Kidney tubule cell (primary cell): Measurements from ENCODE around the gene EPM2AIP1.
"Not testable (repeated sequence)": the region's sequence is repeated elsewhere in the genome, so short reads cannot be mapped to it uniquely, and the experiment has no call there.

Experiments used
- DNase-seq: peaks from one replicate; pipeline ENCODE4 v3.0.0-alpha.2; 2018; ENCODE audit warnings: low spot score

EPM2AIP1 gene

DNA sequence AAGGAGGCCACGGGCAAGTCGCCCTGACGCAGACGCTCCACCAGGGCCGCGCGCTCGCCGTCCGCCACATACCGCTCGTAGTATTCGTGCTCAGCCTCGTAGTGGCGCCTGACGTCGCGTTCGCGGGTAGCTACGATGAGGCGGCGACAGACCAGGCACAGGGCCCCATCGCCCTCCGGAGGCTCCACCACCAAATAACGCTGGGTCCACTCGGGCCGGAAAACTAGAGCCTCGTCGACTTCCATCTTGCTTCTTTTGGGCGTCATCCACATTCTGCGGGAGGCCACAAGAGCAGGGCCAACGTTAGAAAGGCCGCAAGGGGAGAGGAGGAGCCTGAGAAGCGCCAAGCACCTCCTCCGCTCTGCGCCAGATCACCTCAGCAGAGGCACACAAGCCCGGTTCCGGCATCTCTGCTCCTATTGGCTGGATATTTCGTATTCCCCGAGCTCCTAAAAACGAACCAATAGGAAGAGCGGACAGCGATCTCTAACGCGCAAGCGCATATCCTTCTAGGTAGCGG, at the start of gene EPM2AIP1:
Gene EPM2AIP1 (minus strand): TSS at position 326 of the 520 bp plus-strand sequence. CDS start 54 bp downstream, at position 272.
- no peak for DNase-seq

DNA sequence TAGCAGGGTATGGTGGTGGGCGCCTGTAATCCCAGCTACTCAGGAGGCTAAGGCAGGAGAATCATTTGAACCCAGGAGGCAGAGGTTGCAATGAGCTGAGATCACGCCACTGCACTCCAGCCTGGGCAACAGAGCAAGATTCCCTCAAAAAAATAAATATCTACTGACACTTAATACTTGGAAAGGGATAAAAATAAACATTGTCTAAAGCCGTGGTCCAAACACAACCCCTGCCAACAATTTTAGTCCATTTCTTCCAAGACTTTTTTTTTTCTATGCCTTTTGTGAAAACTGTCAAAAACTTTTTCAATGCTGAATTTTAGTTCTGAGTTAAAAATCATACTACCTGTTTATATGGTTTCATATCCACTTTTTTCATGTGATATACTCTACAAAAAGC, 49.8 kb upstream of the EPM2AIP1 start:
- DNase-seq = not testable (repeated sequence)

DNA sequence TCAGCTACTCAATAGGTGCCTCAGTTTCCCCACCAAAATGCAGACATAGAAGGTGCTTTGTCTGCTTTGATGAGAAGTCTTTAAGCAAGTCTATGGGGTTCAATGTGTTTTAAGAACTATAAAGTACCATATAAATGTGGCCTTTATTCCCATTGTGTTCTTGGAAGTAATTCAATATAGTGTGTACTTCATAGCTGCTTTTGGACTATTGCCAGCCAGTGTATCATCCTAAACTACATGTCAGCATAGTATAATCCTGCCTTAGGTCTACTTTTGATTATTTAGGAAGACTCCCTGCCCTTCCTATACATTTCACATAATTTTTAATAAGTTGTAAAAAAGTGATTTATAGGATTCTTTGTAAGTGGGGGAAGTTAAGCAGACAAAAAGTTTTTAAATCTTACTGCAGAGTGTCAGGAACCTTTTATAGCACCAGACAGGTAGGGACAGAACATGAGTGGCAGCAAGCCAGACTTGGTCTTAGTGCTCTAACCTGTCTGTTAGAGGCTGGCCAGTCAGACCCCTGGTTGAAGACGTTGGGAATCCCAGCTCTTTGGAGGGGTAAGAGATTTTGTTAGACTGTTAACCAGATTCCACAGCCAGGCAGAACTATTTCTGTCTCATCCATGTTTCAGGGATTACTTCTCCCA, 48.7 kb upstream of the EPM2AIP1 start:
- no peak for DNase-seq

DNA sequence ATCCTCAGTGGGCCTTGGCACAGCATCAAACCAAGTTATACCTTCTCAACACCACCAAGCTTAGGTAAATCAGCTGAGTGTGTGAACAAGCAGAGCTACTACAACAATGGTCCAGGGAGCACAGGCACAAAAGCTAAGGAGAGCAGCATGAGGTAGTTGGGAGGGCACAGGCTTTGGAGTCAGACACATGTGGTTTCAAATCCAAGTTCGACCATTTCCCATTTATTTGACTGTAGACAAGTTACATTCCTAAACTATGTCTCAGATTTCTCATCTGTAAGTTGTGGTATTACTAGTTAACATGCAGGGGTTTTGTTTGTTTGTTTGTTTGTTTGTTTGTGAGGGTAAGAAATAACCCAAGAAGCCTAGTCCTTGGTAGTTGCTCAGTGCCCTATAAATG, 47.3 kb upstream of the EPM2AIP1 start:
- no peak for DNase-seq

DNA sequence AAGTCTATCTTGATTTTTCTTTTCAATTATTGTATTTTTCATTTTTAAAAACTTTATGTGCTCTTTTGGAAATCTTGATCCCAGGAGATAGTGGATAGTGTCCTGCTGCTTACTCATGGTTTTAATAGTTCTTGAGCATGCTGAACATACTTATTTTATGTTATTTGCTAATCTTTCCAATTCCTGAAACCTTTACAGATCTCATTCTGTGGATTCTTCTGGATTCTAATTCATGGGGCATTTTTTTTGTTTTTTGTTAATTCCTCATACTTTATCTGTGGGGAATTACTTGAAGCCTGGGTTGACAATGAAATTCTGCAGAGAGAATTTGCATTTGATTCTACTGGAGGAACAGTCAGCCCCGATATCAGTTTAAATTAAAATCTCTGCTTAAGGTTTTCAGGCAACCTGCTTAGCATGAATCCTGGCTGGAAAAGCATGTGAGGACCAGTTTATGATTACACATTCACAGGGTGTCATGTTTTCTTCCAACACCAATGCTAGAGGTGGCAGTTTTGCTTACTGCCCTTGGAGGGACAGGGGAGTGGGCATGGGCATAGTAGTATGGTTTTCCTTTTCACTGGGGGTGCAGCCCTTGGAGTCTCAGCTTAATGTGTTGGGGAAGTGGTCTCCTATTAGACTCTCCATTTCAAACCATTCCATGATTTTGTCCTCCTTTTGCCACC, 46.4 kb upstream of the EPM2AIP1 start:
- no peak for DNase-seq

DNA sequence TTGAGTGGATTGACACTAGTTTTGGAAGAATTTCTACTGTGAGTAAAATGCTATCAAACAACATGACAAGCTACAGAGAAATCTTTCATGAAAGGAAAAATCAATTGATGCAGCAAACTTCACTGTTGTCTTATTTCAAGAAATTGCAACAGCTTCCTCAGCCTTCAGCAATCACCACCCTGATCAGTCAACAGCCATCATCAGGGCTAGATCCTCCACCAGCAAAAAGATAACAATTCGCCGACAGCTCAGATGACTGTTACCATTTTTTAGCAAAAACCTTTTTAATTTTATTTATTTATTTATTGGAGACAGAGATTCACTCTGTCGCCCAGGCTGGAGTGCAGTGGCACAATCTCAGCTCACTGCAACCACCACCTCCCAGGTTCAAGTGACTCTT, 44.4 kb upstream of the EPM2AIP1 start:
- DNase-seq = no peak

DNA sequence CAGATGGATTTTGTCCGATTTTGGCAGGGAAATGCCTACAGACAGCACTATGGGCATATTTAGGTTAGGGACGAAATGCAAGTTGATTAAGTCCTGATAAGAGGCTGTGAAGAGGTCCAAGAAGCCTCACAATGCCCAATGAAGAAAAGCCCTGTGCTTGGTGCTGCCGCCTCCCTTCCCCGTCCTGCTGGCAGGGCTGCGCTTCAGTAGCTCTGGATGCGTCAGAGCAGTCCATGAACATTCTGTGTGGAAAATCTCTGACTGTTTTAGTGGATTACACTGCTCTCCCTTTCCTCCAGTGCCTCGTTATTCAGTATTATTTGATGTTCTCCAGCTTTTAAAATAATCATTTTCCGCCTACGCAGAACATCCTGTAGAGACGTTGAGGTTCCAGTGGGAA, 40.0 kb upstream of the EPM2AIP1 start:
- DNase-seq = no peak

DNA sequence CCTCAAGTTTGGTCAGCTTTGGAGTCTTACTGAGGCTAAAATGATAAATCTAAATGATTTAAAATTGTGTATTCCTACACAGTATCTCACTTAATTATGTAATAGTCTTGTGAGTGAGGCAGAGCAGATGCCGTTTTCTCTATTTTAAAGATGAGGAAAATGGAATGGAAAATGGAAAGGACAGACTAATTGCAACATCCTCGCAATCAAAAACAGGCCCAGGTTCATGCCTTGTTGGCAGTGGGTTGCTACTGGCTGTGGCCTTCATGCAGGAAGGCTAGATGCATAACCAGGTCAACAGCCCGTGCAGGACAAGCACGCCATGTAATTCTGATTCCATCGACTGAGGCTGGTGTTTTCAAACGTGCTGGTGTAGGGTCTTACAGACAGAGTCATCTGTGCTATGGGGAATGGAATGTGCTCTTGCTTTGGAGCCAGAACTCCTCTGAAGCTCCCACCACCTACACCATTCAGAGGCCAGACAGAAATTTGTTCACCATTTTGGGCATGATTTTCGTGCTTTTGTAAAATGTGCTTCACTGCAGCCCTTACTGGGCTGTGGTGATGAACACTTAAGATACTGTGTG, 38.3 kb upstream of the EPM2AIP1 start:
- no peak for DNase-seq

DNA sequence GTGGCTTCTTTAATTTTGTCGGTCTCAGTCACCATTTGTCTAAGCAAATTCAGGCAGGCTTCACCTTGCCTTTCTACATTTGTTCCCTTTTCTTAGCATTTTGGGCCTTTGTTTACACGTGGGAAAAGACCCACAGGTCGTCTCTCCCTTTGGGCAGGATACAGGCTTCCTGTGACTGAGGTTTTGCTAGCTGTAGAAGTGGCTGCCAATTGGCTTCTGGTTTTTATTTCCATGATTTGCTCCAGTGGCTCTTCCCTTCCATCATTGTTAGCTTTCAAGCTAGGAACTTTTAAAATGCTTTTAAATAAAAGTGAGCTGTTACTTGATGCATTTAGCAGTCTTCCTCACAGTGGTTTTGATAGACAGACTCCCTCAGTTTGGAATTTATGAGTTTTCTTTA, 37.7 kb upstream of the EPM2AIP1 start:
- peak; percentile 33 for DNase-seq

DNA sequence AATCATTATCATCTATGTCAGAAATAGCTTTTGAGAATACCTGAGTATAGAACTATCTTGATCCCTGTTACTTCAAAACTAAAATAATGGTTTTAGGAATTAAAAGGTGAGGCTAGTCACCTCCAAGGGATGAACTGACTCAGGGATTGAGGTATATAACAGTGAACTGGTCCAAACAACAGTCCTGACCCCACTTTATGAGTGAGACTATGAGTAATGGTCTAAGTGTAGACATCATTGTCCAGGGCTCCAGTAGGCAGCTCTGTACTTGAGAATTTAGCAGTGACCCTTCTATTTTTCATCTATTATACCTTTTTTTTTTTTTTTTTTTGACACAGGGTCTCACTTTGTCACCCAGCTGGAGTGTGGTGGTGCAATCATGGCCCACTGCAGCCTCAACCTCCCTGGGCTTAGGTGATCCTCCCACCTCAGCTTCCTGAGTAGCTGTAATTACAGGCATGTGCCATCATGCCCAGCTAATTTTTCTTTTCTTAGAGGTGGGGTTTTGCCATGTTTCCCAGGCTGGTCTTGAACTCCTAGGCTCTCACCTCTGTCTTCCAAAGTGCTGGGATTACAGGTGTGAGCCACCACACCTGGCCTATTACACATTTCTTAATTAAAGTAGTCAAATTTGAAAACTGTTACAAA, 36.7 kb upstream of the EPM2AIP1 start:
- peak; percentile 46 for DNase-seq

DNA sequence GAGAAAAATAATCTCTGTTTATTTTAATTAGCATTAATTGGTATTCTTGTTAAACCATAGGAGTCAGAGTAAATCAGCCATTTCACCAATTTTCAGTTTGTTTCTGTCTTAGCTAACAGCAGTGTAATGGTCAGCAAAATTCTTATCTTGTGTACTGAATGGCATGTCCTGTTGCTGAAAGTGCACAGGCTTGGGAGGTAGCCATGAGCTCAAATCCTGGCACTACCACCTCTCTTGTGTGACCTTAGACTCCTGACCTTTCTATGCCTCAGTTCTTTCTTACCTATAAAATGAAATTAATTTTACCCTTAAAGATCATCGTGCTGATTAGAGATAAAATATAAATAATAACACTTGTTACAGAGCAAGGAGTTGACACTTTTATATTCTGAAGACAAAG, 36.2 kb upstream of the EPM2AIP1 start:
- DNase-seq = no peak

DNA sequence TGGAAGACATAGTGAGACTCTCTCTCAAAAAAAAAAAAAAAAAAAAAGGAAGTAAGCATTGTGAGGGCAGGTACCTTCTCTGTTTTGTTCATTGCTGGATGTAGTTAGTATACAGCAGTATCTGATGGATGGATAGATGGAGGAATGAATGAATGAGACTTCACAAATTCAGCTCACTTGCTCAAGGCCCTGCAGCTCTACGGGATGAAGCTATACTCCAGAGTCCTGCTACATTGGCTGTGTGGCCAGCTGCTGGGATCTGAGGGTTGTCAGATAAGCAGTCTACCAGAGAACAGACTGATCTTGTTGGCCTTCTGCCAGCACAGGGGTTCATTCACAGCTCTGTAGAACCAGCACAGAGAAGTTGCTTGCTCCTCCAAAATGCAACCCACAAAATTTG, 35.4 kb upstream of the EPM2AIP1 start:
- DNase-seq = no peak

DNA sequence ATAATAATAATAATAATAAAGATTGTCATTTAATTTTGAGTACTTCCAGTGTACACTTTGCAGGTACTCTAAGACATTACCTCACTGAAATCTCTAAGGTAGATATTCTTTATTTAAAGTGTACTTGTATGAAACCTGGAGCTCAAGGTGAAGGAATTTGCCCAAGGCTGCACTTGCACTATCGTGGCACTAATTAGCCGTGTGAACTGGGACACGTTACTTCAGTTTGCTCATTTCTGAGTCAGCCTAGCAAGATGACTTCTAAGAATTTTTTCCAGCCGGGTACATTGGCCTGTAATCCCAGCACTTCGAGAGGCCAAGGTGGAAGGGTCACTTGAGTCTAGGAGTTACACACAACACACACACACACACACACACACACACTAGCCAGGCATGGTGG, 33.9 kb upstream of the EPM2AIP1 start:
- peak; percentile 28 for DNase-seq

DNA sequence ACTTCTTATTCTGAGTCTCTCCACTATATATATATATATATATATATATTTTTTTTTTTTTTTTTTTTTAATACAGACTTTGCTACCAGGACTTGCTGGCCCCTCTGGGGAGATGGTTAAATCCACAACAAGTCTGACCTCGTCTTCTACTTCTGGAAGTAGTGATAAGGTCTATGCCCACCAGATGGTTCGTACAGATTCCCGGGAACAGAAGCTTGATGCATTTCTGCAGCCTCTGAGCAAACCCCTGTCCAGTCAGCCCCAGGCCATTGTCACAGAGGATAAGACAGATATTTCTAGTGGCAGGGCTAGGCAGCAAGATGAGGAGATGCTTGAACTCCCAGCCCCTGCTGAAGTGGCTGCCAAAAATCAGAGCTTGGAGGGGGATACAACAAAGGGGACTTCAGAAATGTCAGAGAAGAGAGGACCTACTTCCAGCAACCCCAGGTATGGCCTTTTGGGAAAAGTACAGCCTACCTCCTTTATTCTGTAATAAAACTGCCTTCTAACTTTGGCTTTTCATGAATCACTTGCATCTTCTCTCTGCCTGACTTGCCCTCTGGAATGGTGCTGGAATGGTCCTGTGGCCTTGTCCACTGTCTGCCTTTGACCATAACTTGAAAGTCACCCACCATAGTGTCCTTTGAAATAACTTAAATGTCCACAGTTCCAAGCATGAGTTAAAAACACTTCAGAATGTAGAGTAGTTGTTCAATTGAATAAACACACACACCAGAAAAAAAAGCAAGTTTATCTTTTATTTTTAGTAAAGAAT, 32.8 kb upstream of the EPM2AIP1 start:
- DNase-seq = peak; percentile 17

DNA sequence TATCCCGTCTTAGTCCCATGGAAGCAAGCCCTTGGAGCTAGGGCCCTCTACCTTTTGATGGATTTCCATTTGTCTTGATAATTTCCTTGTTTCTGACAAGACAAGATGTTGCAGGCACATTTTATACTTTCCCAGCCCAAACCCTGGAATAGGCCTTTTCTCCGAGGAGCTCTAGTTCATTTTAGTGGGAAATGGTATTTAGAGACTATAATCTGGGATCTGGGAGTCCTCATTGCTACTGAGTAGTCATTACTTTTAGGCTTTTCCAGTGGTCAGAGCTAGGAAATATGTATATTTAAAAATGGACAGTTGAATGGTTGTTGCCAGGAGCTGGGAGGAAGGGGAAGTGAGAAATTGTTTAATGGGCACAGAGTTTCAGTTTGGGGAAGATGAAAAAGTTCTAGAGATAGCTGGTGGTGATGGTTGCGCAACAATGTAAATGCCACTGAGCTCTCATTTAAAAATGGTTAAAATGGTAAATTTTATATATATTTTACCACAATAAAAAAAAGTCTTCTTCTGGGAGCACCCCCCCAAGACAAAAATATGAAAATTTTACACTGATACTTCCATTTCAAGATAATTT, 32.0 kb upstream of the EPM2AIP1 start:
- no peak for DNase-seq

DNA sequence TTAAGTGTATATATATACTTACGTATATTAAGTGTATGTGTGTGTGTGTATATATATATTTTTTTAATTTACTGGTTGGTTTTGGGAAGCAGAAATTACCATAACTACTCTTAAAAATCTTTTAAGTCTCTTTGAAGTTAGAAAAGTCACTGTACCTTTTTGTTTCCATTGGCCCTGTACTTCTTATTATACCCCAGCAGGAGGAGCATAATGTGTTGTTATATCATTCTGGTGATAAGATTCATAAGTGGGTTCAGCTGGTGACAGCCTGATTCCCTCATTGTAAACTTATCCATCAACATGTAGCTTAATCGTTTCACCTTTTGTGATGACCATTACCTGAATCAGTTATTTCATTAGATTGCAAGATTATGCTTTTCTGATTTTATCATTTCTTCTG, 31.2 kb upstream of the EPM2AIP1 start:
- DNase-seq = no peak

DNA sequence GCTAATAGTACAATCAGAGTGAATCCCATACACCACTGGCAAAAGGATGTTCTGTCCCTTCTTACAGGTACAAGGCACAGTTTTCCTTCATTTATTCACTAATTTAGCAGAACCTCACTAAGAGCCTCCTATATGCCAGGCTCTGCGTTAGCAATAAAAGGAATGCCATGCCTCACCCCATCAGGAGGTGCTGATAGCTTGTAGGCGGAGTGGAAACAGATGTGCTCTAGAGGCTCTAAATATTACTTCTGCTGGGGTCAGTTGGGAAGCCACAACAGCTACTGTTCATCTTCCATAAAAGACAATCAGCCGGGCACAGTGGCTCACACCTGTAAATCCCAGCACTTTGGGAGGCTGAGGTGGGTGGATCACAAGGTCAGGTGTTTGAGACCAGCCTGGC, 24.8 kb upstream of the EPM2AIP1 start:
- no peak for DNase-seq

DNA sequence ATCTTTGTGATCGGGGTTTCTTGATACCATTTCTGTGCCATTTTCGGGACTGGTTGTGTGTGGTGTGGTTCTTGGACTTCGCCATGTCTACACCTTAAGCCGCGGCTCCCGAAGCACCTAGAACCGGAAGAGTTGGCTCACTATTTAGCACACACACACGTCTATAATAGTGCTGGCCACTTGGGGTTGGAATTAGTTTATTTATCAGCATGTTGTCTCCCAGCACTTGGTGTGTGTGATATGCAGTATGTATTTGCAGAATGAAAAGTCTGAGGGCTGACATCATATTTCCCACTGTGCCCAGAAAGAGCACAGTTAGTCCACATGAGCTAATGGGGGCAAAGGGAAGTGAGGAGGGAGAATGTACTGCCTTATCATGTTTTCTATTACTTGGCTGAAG, 24.0 kb upstream of the EPM2AIP1 start:
- no peak for DNase-seq

DNA sequence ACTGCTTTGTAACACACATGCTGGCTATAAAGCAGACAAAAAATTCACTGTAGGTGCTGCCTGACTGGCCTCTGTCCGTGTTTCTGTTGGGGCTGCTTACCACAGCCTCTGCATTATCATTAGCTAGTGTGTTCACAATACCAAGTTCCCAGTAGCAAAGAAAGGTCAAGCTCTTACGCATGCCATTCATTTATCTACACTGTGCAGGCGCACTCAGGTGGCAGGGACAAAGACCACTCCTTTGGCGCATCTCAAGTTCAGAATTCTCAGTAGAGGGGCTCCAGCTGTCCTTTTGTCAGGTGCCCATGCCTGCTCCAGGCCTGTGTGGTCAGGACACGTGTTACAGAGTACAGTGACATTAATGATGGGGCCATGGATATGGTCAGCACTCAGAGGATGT, 22.7 kb upstream of the EPM2AIP1 start:
- DNase-seq = no peak

DNA sequence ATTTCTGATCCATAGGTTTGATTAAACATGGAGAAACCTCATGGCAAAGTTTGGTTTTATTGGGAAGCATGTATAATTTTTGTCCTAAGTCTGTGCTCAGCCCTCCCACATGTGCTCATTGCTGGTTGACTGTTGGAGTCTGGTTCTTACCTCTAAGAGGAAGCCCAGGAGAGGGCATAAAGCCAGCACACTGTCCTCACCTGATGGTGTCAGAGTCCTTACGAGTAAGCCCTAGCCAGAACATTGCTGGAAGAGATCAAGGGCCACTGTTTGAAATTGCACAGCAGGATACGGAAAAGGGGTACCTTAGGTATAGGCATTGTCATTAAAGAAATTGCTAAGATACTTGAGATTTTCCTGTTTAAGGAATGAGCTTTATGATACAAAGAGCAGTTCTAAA, 21.7 kb upstream of the EPM2AIP1 start:
- DNase-seq = no peak
